RWPE1 (cell line): ENCODE results near the gene AKIP1.

ENCODE experiments used
- CTCF ChIA-PET: fragments of 350-600 bp; sonication (Branson Sonifier 250); formaldehyde crosslinking; extraction: SDS; loops from one replicate; lab custom pipeline; 2021; lab: Yijun Ruan, JAX
- POLR2A ChIA-PET: fragments of 400-600 bp; formaldehyde crosslinking; extraction: SDS; loops from one replicate; lab custom pipeline; 2020; ENCODE audit warnings: antibody characterized with exemption; ENCODE audit not compliant: low non-redundant PET; lab: Yijun Ruan, JAX
- DNase-seq: peaks from one replicate; pipeline ENCODE4 v3.0.0; 2012; ENCODE audit warnings: low spot score
- H3K27ac ChIP-seq: fragments of 450-650 bp; 2 replicates; pipeline ENCODE4 v1.5.1; 2017
- TF ChIP-seq, protein P1 (sequence below): fragments of 450-650 bp; conservative IDR thresholded peaks from 2 replicates; pipeline ENCODE4 v1.5.1; 2017; ENCODE audit warnings: low read depth, mild to moderate bottlenecking

Gene AKIP1

DNA sequence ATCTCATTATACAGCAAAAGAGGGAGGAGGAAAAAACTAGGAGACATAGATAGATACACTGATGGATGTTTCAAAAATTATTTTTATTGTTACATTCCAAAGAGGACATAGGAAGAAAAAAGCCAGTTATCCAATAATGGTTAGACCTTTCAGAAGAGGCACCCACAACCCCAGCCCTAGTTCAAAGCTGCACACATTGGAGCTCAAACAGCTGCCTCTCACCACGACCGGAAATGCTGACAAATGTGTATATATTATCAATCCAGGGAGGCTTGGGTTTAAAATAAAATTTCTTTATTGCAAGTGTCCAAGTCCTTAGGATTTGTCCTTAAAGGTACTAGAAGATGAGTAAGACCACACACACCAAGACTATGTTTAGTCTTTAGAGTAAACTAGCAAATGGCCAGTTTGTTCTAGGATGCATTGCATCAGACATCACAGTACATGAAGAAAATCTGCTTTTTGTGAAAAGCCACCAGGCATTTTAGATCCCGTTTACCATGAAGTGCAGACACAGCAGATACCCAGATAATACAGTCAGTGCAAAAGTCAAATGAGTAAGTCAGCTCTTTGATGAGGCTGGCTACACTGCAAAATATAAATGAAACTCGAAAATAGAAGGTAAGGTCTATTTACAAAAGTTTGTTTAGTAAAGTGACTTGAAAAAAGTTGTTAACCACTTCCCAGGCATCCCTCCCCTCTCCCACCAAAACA lies 36.4 kb downstream of the AKIP1 start:
- TF ChIP-seq, protein P1, sequence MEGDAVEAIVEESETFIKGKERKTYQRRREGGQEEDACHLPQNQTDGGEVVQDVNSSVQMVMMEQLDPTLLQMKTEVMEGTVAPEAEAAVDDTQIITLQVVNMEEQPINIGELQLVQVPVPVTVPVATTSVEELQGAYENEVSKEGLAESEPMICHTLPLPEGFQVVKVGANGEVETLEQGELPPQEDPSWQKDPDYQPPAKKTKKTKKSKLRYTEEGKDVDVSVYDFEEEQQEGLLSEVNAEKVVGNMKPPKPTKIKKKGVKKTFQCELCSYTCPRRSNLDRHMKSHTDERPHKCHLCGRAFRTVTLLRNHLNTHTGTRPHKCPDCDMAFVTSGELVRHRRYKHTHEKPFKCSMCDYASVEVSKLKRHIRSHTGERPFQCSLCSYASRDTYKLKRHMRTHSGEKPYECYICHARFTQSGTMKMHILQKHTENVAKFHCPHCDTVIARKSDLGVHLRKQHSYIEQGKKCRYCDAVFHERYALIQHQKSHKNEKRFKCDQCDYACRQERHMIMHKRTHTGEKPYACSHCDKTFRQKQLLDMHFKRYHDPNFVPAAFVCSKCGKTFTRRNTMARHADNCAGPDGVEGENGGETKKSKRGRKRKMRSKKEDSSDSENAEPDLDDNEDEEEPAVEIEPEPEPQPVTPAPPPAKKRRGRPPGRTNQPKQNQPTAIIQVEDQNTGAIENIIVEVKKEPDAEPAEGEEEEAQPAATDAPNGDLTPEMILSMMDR, result no peak
- no peak for DNase-seq
- H3K27ac ChIP-seq, result no peak overlapping the region
- ChIA-PET CTCF (no interaction called here), POLR2A (no interaction called here)

DNA sequence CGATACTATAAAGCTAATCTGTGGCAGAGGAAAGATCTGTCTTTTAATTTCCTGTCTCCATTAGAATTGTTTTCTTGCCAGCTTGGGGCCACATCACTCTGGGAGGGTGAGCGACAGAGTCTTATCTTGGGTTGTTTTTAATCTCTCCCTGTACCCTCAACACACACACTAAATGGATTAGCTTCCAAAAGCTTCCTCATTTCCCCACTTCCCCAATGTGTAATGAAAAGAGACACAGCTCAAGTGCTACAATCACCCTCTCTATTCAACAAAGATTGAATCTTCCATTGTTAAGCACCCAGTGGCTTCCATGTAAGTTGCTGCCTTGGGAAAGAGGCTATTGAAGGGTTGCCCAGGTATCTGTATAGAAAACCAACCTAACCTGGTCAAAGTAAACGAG lies 37.9 kb downstream of the AKIP1 start:
- H3K27ac ChIP-seq, result no peak overlapping the region
- DNase-seq, result no peak
- ChIA-PET POLR2A (no interaction called here), CTCF (interaction anchor here (0.6 kb wide), 1 partner anchor 392 kb away, joined by 4 read pairs; no protein-coding TSS in a partner anchor)
- TF ChIP-seq, protein P1, result no peak

DNA sequence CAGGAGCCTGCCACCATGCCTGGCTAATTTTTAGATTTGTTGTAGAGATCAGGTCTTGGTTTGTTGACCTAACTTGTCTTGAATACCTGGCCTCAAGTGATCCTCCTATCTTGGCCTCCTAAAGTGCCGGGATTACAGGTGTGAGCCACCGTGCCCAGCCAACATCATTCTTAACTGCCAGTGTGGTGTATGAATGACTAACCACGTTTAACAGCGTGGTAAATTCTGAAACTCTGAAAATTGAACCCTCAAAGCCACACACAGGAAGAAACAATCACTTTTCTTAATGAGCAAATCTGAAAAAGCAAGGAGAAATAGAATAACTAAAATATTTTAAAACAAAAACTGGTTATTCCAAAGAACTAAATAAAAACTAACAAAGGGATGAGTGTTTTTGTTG lies 45.9 kb downstream of the AKIP1 start:
- no peak overlapping the region for H3K27ac ChIP-seq
- no peak for DNase-seq
- POLR2A ChIA-PET, result no interaction called here
- TF ChIP-seq, protein P1, result no peak
- CTCF ChIA-PET, result no interaction called here

DNA sequence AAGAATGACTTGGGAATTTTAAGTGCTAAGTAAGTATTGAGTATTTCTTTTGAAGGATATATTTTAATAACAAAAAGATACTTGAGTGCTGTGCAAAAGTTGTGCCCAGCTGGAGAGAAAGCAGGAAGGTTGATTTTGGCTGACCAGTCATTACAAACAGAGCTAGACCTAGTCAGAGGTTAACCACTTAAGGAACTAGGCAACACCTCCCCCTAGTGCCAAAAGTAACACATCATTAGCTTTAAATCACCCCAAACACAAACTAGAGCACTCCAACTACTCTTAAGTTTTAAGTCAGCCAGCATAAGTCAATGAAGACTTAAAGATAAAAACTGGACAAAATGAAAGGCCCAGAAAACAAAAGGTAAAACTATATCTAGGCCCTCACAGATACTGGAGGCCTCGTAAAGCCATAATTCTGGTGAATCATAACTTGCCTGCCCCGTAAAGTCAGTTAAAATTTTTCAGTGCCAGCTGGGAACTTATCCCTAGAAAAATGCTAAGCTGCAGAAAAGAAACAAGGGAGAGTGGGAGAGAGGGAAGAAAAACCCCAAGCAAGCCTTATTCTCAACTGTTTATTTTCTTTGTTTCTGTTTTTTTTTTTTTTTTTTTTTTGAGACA lies 48.7 kb downstream of the AKIP1 start:
- no peak overlapping the region for H3K27ac ChIP-seq
- ChIA-PET POLR2A (no interaction called here), CTCF (interaction anchor here (0.6 to 2.6 kb wide), 12 partner anchors 39 to 626 kb away, joined by 3 to 10 read pairs (median 3); a partner anchor contains a TSS)
- peak; percentile 84 for DNase-seq
- TF ChIP-seq, protein P1, result peak; percentile 77

DNA sequence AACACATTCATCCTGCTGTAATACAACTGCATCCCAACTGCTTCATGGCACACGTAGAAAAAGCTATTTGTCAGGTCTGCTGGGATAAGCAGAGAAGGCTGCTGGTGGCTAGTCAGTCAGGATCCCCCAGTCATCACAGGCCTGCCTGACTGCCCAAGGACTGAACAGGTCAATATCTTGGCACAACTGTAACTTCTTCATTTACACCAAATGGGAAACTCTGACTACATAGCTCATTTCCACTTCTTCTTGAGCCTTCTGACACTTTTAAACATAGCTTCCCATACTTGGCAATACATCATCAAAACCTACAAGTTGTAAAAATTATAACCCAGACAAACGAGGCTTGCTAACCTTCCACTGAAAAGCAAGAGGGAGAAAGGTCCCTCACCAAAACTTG lies 50.4 kb downstream of the AKIP1 start:
- CTCF ChIA-PET, result interaction anchor here (0.7 kb wide), 2 partner anchors 33 to 356 kb away, joined by 3 to 4 read pairs; no protein-coding TSS in a partner anchor
- H3K27ac ChIP-seq, result no peak overlapping the region
- no peak for DNase-seq
- POLR2A ChIA-PET, result interaction anchor here (0.5 kb wide), 1 partner anchor 48 kb away, joined by 5 read pairs; no protein-coding TSS in a partner anchor
- TF ChIP-seq, protein P1, result no peak

DNA sequence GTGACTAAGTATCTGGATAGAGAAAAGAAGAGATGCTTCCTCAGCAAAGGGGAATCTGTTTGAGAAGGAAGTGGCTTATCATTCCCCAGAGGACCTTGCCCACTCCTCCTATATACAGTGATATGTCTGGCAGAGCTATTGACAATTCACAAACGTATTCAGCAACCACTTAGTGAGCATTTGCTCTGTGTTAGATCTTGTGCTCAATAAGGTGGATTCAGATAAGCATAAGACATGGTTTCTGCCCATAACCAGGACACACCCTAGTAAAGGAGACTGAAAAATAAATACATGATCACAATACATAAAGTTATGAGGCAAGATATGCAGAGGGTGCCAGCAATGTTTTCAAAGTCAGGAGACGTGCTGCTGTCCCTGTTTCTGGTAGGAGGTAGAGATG lies 51.9 kb downstream of the AKIP1 start:
- H3K27ac ChIP-seq, result no peak overlapping the region
- no peak for DNase-seq
- ChIA-PET CTCF (no interaction called here), POLR2A (interaction anchor here (0.7 kb wide), 1 partner anchor 40 kb away, joined by 3 read pairs; no protein-coding TSS in a partner anchor)
- TF ChIP-seq, protein P1, result no peak
